Keratinocyte (primary cell): ENCODE results near the gene GLIPR1L1. TPM values are rescaled to one million over a fixed set of nuclear protein-coding genes. Genes with fewer than 3 reads are reported as not detected.

Experiments used
- DNase-seq: peaks from one replicate; pipeline ENCODE4 v3.0.0-alpha.2; 2011; ENCODE audit warnings: low read depth, missing footprints, low spot score
- FAIRE-seq: peaks from 2 replicates; lab custom pipeline; 2011; peaks lifted over from hg19 to GRCh38; lab: Jason Lieb, UNC
- H2AFZ ChIP-seq: 2 replicates; pipeline ENCODE4 v1.6.0; 2012; ENCODE audit warnings: low read length, control low read depth, inconsistent platforms; ENCODE audit not compliant: control insufficient read depth
- H3K27ac ChIP-seq: 2 replicates; pipeline ENCODE4 v1.5.1; 2011; ENCODE audit warnings: low read length; ENCODE audit not compliant: control insufficient read depth, insufficient read depth
- H3K27me3 ChIP-seq: 3 replicates; pipeline ENCODE4 v1.6.0; 2011; ENCODE audit warnings: low read length; ENCODE audit not compliant: control insufficient read depth, insufficient read depth; ENCODE audit errors: extremely low read depth
- H3K36me3 ChIP-seq, 2 experiments: 2 replicates in 1 of 2; 3 replicates in 1 of 2; pipeline ENCODE4 v1.5.1; 2011; ENCODE audit warnings: low read length in 2 of 2, mild to moderate bottlenecking in 1 of 2; ENCODE audit not compliant: control insufficient read depth in 2 of 2, insufficient read depth in 2 of 2; ENCODE audit errors: extremely low read depth in 1 of 2
- H3K4me1 ChIP-seq: 3 replicates; pipeline ENCODE4 v1.5.1; 2011; ENCODE audit warnings: low read length; ENCODE audit not compliant: control insufficient read depth, insufficient read depth; ENCODE audit errors: extremely low read depth
- H3K4me2 ChIP-seq: 3 replicates; pipeline ENCODE4 v1.6.0; 2011; ENCODE audit warnings: low read depth, low read length; ENCODE audit not compliant: control insufficient read depth, insufficient read depth; ENCODE audit errors: extremely low read depth
- H3K4me3 ChIP-seq, 3 experiments: fragments of 200-600 bp in 1 of 3; sonication (generic) in 1 of 3; 2 replicates in 2 of 3; 3 replicates in 1 of 3; pipeline ENCODE4 v1.5.1; 2011 to 2016; ENCODE audit warnings: low read length in 3 of 3, mild to moderate bottlenecking in 3 of 3, control low read depth in 2 of 3, inconsistent platforms in 1 of 3, low read depth in 1 of 3, mixed read lengths in 1 of 3, mixed run types in 1 of 3, moderate library complexity in 1 of 3; ENCODE audit not compliant: control insufficient read depth in 2 of 3, insufficient read depth in 2 of 3; ENCODE audit errors: extremely low read depth in 1 of 3
- H3K79me2 ChIP-seq: 2 replicates; pipeline ENCODE4 v1.6.0; 2012; ENCODE audit warnings: low read length; ENCODE audit not compliant: control insufficient read depth, insufficient read depth
- H3K9ac ChIP-seq: 3 replicates; pipeline ENCODE4 v1.6.0; 2011; ENCODE audit warnings: low read length; ENCODE audit not compliant: control insufficient read depth, insufficient read depth; ENCODE audit errors: extremely low read depth
- H3K9me1 ChIP-seq: 3 replicates; pipeline ENCODE4 v1.6.0; 2011; ENCODE audit warnings: low read length; ENCODE audit not compliant: control insufficient read depth, insufficient read depth; ENCODE audit errors: extremely low read depth
- H3K9me3 ChIP-seq: 2 replicates; pipeline ENCODE4 v1.5.1; 2012; ENCODE audit warnings: low read depth, low read length; ENCODE audit not compliant: control insufficient read depth
- H4K20me1 ChIP-seq: 3 replicates; pipeline ENCODE4 v1.6.0; 2011; ENCODE audit warnings: low read length; ENCODE audit not compliant: control insufficient read depth, insufficient read depth; ENCODE audit errors: extremely low read depth
- CTCF ChIP-seq, 3 experiments: IDR thresholded peaks in 1 of 3; conservative IDR thresholded peaks in 1 of 3; optimal IDR thresholded peaks in 1 of 3; 2 replicates in 2 of 3; 3 replicates in 1 of 3; pipeline versions ENCODE3 to v1.5.1; 2011; ENCODE audit warnings: low read length in 3 of 3, mild to moderate bottlenecking in 3 of 3, moderate library complexity in 2 of 3, control low read depth in 1 of 3, inconsistent platforms in 1 of 3; ENCODE audit not compliant: insufficient read depth in 2 of 3; ENCODE audit errors: extremely low read depth in 1 of 3
- EZH2 ChIP-seq: IDR thresholded peaks from one replicate; pipeline ENCODE4 v1.6.1; 2012; ENCODE audit warnings: inconsistent platforms, mild to moderate bottlenecking, low read length, moderate library complexity
- dilution Hi-C: fragments of 300-500 bp; cut with MboI; formaldehyde crosslinking; loops from one replicate; pipeline ENCODE4 v1.7.0; 2020; ENCODE audit warnings: low sequenced_read_pairs; ENCODE audit not compliant: extremely low pct_ligation_motif_present
- polyA plus RNA-seq, 5 experiments: library from polyadenylated mRNA; depleted of rRNA in 3 of 5; stranded (reverse) in 3 of 5; stranded (forward) in 1 of 5; unstranded in 1 of 5; fragments of >200 nt; gene quantifications; 1 replicate in 1 of 5; 2 replicates in 3 of 5; 3 replicates in 1 of 5; pipeline versions ENCODE4 v1.2.1 to v1.2.3, GENCODE V29; 2011 to 2012; ENCODE audit warnings: missing spikeins in 2 of 5, low read depth in 1 of 5, low replicate concordance in 1 of 5

The GLIPR1L1 gene
- polyA plus RNA-seq, 1 donor (not counting 4 experiments of a cell fraction or from before 2014, with no cell fraction given): not detected

DNA sequence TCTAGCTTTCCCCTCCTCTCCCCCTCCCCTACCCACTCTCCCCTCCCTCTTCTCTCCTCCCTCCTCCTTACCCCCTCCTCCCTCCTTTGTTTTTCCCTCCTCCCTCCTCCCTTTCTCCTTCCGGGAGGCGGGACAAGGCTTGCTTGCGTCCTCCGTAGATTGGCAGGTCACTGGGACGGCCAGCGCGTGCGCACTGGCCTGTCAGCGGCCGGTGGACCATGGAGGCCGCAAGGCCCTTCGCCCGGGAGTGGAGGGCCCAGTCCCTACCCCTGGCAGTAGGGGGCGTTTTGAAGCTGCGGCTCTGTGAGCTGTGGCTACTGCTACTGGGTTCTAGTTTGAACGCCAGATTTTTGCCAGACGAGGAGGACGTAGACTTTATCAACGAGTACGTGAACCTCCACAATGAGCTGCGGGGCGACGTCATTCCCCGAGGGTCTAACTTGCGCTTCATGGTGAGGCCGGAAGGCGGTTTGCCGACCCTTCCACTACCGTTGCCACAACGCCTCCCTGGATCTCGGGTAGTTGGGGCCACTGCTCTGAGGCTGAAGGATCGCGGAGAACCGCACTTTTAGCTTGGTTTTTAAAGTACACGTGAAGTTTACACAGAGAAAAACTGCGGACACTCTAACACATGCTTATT, 56.5 kb downstream of the GLIPR1L1 start, which contains the start of gene GLIPR1L2:
GLIPR1L2 (plus strand) TSS at position 191 of the 640 bp plus-strand sequence; CDS start at position 219, 28 bp downstream.
- Histone ChIP-seq H3K27me3 (no peaks in the 10 kb centered on the region), H3K9ac (peak within 1 kb of the TSS; percentile 87), H3K4me2 (peak within 1 kb of the TSS; percentile 97), H3K36me3 (no peaks in the 10 kb centered on the region), H4K20me1 (no peaks in the 10 kb centered on the region), H2AFZ (peak within 1 kb of the TSS; percentile 100), H3K4me1 (peaks cover 25% of the 10 kb centered on the region), H3K9me1 (no peaks in the 10 kb centered on the region), H3K9me3 (no peaks in the 10 kb centered on the region), H3K4me3 (peak within 1 kb of the TSS; percentile 55 to 87 (median 77)), H3K79me2 (no peaks in the 10 kb centered on the region), H3K27ac (peak within 1 kb of the TSS; percentile 86)
- FAIRE-seq (peak; percentile 85), DNase-seq (peak; percentile 67)
- TF ChIP-seq EZH2: no peak
- TF ChIP-seq CTCF (optimal IDR thresholded peaks at IDR 0.05 in 1 of 3, IDR thresholded peaks at IDR 0.05 in 1 of 3, conservative IDR thresholded peaks at IDR 0.05 in 1 of 3; ENCODE audit: extremely low read depth in 1 of 3, insufficient read depth in 2 of 3, low read length in 3 of 3): peak; percentile 84 to 89 (median 86)
- dilution Hi-C loops: no loop called here

DNA sequence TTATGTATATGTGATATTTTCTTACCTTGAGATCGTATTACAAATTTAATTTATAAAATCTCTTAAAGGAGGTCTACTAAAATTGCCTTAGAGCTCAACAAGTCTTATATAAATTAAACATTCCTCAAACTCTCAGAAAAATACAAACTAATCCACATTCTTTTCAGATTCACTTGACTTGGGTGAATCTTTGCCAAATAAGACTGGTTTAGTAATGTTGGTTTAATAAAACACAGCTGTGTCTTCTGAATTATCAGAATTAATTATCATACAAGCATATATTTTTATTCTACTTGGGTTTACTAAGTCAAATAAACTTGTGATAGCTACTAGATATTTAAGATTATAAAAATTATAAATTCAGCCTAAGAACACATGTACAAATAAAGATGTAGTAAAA, 69.8 kb downstream of the GLIPR1L1 start:
- no peak for DNase-seq
- TF ChIP-seq CTCF (optimal IDR thresholded peaks at IDR 0.05 in 1 of 3, IDR thresholded peaks at IDR 0.05 in 1 of 3, conservative IDR thresholded peaks at IDR 0.05 in 1 of 3; ENCODE audit: extremely low read depth in 1 of 3, insufficient read depth in 2 of 3, low read length in 3 of 3) (no peak), EZH2 (no peak)
- dilution Hi-C loops: no loop called here
- no peak overlapping the region for H3K9ac ChIP-seq
- no peak overlapping the region for H3K4me2 ChIP-seq
- no peak overlapping the region for H3K27ac ChIP-seq
- FAIRE-seq: no peak
- H3K36me3 ChIP-seq: no peaks in the 10 kb centered on the region
- no peaks in the 10 kb centered on the region for H3K9me1 ChIP-seq
- H3K27me3 ChIP-seq: no peaks in the 10 kb centered on the region
- no peak overlapping the region for H2AFZ ChIP-seq
- no peaks in the 10 kb centered on the region for H3K79me2 ChIP-seq
- H3K9me3 ChIP-seq: no peaks in the 10 kb centered on the region
- no peaks in the 10 kb centered on the region for H4K20me1 ChIP-seq
- H3K4me1 ChIP-seq: no peaks in the 10 kb centered on the region
- no peak overlapping the region for H3K4me3 ChIP-seq
